Keratinocyte (primary cell): Measurements from ENCODE around the gene WNT1.

Experiments used
- CTCF ChIP-seq, 3 experiments: IDR thresholded peaks in 1 of 3; conservative IDR thresholded peaks in 1 of 3; optimal IDR thresholded peaks in 1 of 3; 2 replicates in 2 of 3; 3 replicates in 1 of 3; pipeline versions ENCODE3 to v1.5.1; 2011; ENCODE audit warnings: low read length in 3 of 3, mild to moderate bottlenecking in 3 of 3, moderate library complexity in 2 of 3, control low read depth in 1 of 3, inconsistent platforms in 1 of 3; ENCODE audit not compliant: insufficient read depth in 2 of 3; ENCODE audit errors: extremely low read depth in 1 of 3
- EZH2 ChIP-seq: IDR thresholded peaks from one replicate; pipeline ENCODE4 v1.6.1; 2012; ENCODE audit warnings: inconsistent platforms, mild to moderate bottlenecking, low read length, moderate library complexity

DNA sequence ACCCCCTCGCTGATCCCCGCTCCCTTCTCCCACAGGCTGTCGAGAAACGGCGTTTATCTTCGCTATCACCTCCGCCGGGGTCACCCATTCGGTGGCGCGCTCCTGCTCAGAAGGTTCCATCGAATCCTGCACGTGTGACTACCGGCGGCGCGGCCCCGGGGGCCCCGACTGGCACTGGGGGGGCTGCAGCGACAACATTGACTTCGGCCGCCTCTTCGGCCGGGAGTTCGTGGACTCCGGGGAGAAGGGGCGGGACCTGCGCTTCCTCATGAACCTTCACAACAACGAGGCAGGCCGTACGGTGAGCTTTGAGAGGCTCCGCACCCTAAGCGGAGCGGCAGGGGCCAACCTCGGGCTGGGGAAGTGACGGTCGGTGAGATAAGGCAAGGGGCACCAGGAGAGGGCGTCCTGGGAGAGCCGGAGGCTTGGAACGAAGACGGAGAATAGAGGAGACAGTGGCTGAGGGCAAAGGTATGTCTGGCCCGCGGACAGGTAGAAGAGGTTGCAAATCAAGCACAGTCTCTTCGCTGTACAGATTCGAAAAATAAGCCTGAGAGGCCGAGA lies 2.3 kb downstream of the WNT1 start:
- peak in 2 of 3 experiments; percentile 11 to 54 for TF ChIP-seq CTCF (optimal IDR thresholded peaks at IDR 0.05 in 1 of 3, IDR thresholded peaks at IDR 0.05 in 1 of 3, conservative IDR thresholded peaks at IDR 0.05 in 1 of 3; ENCODE audit: extremely low read depth in 1 of 3, insufficient read depth in 2 of 3, low read length in 3 of 3)
- no peak for TF ChIP-seq EZH2
